HG03139 (cell line): Measurements from ENCODE around the gene NHSL1.

ENCODE experiments used
- ATAC-seq: cut with Tn5 transposase; IDR thresholded peaks from one replicate; pipeline ENCODE4 v1.9.1; 2021; ENCODE audit not compliant: unreplicated experiment

NHSL1 gene

DNA sequence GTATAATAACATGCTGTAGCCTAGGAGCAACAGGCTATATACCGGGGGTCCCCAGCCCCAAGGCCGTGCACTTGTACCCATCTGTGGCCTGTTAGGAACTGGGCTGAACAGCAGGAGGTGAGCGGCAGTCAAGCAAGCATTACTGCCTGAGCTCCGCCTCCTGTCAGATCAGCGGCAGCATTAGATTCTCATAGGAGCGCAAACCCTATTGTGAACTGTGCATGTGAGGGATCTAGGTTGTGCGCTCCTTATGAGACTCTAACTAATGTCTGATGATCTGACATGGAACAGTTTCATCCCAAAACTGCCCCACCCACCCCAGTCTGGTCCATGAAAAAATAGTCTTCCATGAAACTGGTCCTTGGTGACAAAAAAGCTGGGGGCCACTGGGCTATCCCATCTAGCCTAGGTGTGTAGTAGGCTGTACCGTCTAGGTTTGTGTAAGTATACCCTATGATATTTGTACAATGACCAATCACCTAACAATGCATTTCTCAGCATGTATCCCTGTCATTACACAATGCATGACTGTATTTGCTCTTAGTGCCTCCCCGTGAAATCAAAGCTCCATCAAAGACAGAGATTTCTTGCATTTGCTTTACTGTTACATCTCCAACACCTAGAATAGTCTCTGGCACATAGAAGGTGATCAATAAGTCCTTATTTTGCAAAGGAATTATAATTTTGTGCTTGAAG, 30.8 kb downstream of the NHSL1 start:
- no peak for ATAC-seq

DNA sequence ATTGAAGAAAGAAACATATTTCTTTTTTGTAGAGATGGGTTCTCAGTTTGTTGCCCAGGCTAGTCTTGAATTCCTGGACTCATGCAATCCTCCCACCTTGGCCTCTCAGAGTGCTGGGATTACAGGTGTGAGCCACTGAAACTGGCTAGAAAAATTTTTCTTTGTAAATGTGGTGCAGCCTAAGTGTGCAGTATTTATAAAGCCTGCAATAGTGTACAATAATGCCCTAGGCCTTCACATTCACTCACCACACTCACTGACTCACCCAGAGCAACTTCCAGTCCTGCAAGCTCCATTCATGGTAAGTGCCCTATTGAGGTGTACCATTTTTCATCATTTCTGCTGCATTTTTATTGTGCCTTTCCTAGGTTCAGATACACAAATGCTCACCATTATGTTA, 31.4 kb downstream of the NHSL1 start:
- ATAC-seq, result no peak

- no peak for ATAC-seq
Observed at GRCh38 chr6:138465007-138465645, 34.2 kb downstream of the NHSL1 start.

- ATAC-seq, result no peak
Observed at GRCh38 chr6:138464085-138464484, 35.2 kb downstream of the NHSL1 start.

DNA sequence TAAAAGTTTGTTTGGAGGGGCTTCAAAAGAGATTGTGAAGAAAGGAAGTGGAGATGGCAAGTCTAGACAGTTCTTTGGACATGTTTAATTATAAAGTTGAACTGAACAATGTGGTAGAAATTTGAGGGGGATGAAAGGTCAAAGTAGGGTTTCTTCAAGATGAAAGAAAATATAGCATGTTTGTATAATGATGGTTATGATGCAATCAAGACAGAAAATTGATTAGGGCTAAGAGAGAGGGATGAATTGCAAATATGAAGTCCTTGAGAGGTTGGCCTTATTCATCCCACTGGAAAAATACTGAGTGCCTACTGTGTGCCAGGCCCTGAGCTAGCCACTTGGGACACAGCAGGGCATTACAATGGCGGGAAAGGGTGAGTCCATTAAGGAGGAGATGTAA, 37.6 kb downstream of the NHSL1 start:
- no peak for ATAC-seq

- no peak for ATAC-seq
Observed at GRCh38 chr6:138456401-138456790, 42.9 kb downstream of the NHSL1 start.

- ATAC-seq, result peak; percentile 98
Observed at GRCh38 chr6:138455746-138456400, 43.4 kb downstream of the NHSL1 start.

DNA sequence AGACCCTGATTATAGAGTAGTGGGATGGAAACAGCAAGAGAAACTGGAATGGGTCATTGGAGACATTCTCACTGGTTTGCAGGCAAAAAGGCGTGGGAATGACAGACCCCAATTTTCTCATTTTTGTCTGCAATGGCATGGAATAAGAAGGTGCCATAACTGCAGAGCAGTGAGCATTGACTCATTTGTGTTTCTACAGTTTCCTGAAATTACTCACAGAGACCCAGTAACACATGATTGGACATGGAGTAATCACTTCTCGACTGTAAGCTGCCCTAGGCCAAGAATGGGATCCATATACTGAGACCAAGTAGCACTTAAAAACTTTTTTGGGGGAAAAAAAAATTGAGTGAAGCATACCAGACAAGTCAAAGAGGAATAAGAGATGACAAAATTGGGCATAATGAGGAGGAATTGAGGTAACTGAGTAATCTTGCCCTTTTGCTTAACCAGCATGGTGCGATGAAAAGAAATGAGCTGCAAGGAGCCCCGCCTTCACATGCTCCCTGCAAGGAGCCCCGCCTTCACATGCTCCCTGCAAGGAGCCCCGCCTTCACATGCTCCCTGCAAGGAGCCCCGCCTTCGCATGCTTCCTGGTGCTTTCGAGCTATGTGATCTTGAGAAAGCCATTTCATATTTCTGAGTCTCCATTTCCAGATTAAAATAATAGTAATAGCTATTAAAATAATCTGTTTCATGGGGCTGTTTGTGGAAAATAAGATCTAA, 44.1 kb downstream of the NHSL1 start:
- ATAC-seq, result no peak

- no peak for ATAC-seq
Observed at GRCh38 chr6:138451043-138451442, 48.3 kb downstream of the NHSL1 start.

DNA sequence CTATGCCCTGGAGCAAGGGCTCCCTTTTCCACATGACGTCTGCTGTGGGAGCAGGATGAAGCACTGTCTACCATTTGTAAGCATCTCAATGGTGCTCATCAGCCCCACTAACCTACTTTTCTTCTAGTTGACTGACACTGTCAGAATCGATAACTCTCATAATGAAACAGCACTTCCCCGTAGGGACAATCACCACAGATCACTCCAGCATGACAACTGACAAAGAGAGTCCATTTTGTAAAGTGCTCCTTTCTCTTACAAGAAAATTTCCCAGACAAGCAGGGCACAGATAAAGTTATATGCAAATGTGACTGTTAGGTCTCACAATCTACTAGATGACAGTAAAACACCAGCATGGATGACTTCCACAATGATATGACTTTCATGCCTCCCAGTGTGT, 48.8 kb downstream of the NHSL1 start:
- no peak for ATAC-seq

DNA sequence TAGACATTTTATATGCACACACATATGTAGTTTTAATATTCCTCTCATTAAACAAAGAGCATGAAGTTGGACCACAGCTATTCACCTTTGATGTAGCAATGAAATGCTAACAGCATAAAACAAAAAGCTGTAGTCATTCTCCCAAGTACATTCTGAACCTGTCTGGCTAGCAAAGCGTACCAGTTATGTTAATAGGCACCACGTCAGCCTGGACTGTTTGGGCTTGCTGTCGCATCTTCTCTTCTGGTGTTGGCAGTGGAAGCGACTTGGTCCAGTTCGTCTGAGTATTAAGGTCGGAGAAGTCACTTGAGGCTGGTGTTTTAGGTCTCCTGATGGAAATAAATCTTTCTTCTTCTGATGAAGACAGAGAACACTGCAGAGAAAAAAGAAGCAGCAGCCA, 52.5 kb downstream of the NHSL1 start:
- ATAC-seq, result no peak

DNA sequence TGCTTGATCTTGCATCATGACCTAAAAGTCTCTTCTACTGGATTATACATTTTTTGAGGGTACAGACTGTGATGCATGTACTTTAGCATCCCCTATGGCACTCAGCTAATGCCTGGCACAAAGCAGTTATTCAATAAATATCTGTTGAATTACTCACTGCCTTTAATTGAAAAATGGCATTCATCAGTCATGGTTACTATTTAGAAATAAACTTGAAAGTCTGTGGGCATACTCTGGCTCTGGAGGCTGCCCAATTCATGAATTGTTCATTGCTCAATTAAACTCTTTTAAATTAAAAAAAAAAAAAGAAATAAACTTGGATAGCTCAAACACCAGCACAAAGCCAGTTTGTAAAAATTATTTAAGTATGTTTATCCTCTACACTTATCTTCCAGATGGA, 55.3 kb downstream of the NHSL1 start:
- no peak for ATAC-seq

DNA sequence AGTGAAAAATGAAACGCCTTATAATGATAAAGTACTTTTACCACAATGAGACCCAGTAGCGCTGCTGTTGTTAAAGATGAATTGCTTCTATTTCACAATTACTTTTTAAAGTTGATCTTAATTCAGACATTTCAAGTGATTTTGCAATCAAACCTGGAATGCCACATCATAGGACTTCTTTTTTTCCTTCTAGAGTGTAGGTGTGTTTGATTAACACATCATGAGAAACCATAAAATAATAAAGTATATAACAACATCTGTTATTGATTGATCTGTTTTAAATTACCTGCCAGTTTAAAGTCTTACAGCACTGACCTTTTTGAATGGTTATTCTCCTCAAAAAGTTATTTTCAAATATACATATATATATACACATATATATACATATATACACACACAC, 56.6 kb downstream of the NHSL1 start:
- no peak for ATAC-seq

DNA sequence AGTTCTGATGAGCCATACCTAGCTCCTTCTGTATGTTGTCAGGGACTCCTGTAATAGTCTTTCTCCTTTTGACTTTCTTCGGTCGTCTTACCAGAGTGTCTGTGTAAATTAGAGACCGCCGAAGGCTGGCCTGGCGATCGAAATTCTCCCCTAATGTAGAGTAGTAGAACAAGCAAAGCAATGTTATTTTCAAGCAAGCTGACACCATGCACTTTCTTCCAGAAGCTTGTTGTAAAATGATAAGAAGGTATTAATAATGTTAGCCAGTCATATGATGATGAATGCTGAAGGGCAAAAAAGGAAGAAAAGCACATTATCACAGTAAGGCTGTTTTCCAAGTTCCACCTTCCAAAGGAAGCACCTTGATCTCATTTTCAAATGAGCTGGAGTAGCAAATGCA, 57.3 kb downstream of the NHSL1 start:
- no peak for ATAC-seq

- ATAC-seq, result no peak
Observed at GRCh38 chr6:138440758-138441357, 58.4 kb downstream of the NHSL1 start.

DNA sequence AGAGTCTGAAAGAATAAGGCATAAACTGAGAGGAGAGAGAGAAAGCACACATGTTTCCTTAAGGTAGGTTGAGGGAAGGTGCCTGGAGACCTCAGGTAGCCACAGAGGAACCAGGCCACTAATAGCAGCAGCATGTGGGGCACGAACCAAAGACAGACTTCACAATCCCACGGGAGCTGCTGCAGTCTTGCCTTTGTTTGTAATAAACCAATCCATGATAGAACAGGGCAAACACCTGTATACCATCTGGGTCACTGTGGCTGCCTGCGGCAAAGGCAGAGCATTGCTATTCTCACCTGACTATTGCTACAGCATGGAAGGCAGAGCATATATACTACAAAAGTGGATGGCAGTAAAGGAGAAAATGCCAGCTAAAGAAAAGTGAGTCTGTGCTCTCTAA, 59.0 kb downstream of the NHSL1 start:
- ATAC-seq, result no peak

GRCh38 chr6:138439546-138439945, 59.7 kb downstream of the NHSL1 start:
- ATAC-seq, result no peak

GRCh38 chr6:138434925-138435324, 64.4 kb downstream of the NHSL1 start:
- no peak for ATAC-seq

DNA sequence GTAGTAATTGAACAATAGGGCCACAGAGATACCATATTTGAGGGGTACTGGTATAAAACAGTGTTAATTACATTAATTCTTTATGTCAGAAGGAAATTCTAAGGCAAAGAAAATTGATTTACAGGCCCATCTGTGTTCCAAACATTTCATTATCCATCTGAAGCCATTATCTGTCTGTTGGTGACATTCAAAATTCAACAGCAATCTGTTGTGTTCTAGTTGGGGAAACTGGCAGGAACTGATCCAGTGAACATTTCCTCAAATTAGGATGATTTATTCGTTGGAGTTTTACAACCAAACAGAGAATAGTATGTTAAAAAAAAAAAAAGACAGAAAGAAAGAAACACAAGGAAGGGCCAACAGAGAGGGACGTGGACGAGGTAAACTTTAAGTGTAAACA, 65.2 kb downstream of the NHSL1 start:
- no peak for ATAC-seq

DNA sequence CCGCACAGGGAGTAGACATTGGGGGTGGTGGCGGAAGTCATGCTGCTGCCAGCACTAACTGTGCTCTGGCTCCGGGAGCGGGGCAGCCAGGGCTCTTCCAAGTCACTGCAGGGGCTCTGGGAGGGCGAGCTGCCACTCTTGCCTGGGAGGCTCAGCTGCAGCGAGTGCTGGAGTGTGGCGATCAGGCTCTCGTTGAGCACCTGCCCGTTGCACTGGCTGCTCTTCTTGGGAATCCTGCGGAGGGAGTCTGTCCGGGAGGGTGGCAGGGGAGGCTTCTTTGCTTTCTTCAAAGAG, 67.3 kb downstream of the NHSL1 start:
- no peak for ATAC-seq

- ATAC-seq, result no peak
Observed at GRCh38 chr6:138431256-138432062, 67.8 kb downstream of the NHSL1 start.
